K562 (cell line): ENCODE measurements around the gene ACAT2. TPM values are rescaled to one million over a fixed set of nuclear protein-coding genes. Genes with fewer than 3 reads are reported as not detected.

Experiments
- CREBBP ChIP-seq: IDR thresholded peaks from one replicate; pipeline ENCODE4 v1.6.1; 2012; ENCODE audit warnings: low read depth, mild to moderate bottlenecking, control low read depth, inconsistent platforms, low read length
- DDX20 ChIP-seq: fragments of 450-650 bp; IDR thresholded peaks from 2 replicates; pipeline ENCODE4 v1.6.1; 2016; ENCODE audit warnings: missing genetic modification characterization, low read depth, mild to moderate bottlenecking, missing compliant biosample characterization, moderate library complexity
- ESRRB ChIP-seq: fragments of 250-450 bp; sonication (Bioruptor Pico); IDR thresholded peaks from 2 replicates; pipeline ENCODE4 v1.5.0; 2020; ENCODE audit warnings: mild to moderate bottlenecking, moderate library complexity, borderline replicate concordance
- FOXK1 ChIP-seq: sonication (generic); formaldehyde crosslinking; IDR thresholded peaks from 2 replicates; pipeline ENCODE4 v1.8.0; 2022; ENCODE audit warnings: missing genetic modification reagents, mild to moderate bottlenecking, borderline replicate concordance
- GABPB2 ChIP-seq: fragments of 250-450 bp; sonication (Bioruptor Pico); conservative IDR thresholded peaks from 2 replicates; pipeline ENCODE4 v1.5.1; 2021; ENCODE audit warnings: mild to moderate bottlenecking
- HNRNPK ChIP-seq: fragments of 200-400 bp; formaldehyde crosslinking; IDR thresholded peaks from one replicate; pipeline ENCODE4 v1.6.1; 2018; ENCODE audit warnings: mild to moderate bottlenecking, low read depth, low read length; ENCODE audit not compliant: poor library complexity, severe bottlenecking
- MYC ChIP-seq, 2 experiments: fragments of 250-450 bp in 1 of 2; sonication (Bioruptor Pico) in 1 of 2; IDR thresholded peaks; 2 replicates each; pipeline versions ENCODE4 v1.5.1 to v1.6.1; 2012 to 2021; ENCODE audit warnings: low read depth in 2 of 2, borderline replicate concordance in 1 of 2, improper control_type of control experiment in 1 of 2, low read length in 1 of 2, mild to moderate bottlenecking in 1 of 2, moderate library complexity in 1 of 2
- RBM14 ChIP-seq: fragments of 200-400 bp; formaldehyde crosslinking; IDR thresholded peaks from 2 replicates; pipeline ENCODE4 v1.6.1; 2018; ENCODE audit warnings: low read depth, mild to moderate bottlenecking, low read length, moderate library complexity, borderline replicate concordance; ENCODE audit not compliant: insufficient read depth
- SIX5 ChIP-seq, 2 experiments: IDR thresholded peaks; 2 replicates each; pipeline ENCODE4 v1.6.1; 2011; ENCODE audit warnings: low read length in 2 of 2, borderline replicate concordance in 1 of 2, low read depth in 1 of 2, mild to moderate bottlenecking in 1 of 2, moderate library complexity in 1 of 2; ENCODE audit not compliant: insufficient read depth in 1 of 2
- SMARCE1 ChIP-seq: fragments of 450-650 bp; IDR thresholded peaks from 2 replicates; pipeline ENCODE4 v1.7.1; 2016; ENCODE audit warnings: mild to moderate bottlenecking
- XRCC5 ChIP-seq: fragments of 200-400 bp; formaldehyde crosslinking; IDR thresholded peaks from 2 replicates; pipeline ENCODE4 v1.6.1; 2017; ENCODE audit warnings: low read depth, mild to moderate bottlenecking, low read length
- ZKSCAN8 ChIP-seq: fragments of 200-800 bp; sonication (Bioruptor generic); IDR thresholded peaks from 2 replicates; pipeline ENCODE4 v1.6.1; 2016; ENCODE audit warnings: missing genetic modification characterization, missing compliant biosample characterization
- ZNF134 ChIP-seq: fragments of 250-450 bp; sonication (Bioruptor Pico); conservative IDR thresholded peaks from 2 replicates; pipeline ENCODE4 v1.4.0; 2020
- polyA plus RNA-seq, 8 experiments: library from polyadenylated mRNA; depleted of rRNA in 4 of 8; stranded (reverse) in 5 of 8; unstranded in 3 of 8; fragments of >200 nt; fragmentation: Nextera tagmentation in 2 of 8; fragmentation: Illumina TruSeq in 1 of 8; extraction: Ambion mirVana in 2 of 8; extraction: Trizol in 1 of 8; gene quantifications; 2 replicates each; pipeline versions ENCODE4 v1.2.1 to v1.2.3, GENCODE V29; 2011 to 2014; ENCODE audit warnings: inconsistent platforms in 1 of 8, missing spikeins in 1 of 8
- total RNA-seq, 7 experiments: library from RNA; depleted of rRNA in 6 of 7; stranded (reverse); fragments of >200 nt in 6 of 7; fragmentation: Illumina TruSeq in 2 of 7; extraction: Trizol in 2 of 7; gene quantifications; 2 replicates each; pipeline versions ENCODE4 v1.2.1 to v1.2.3, GENCODE V29; 2011 to 2021; ENCODE audit warnings: low replicate concordance in 1 of 7
- TF ChIP-seq, protein P1 (sequence below): sonication (generic); formaldehyde crosslinking; IDR thresholded peaks from 2 replicates; pipeline ENCODE4 v1.8.1; 2023; ENCODE audit warnings: mild to moderate bottlenecking, missing genetic modification reagents
- TF ChIP-seq, protein P2 (sequence below): sonication (generic); formaldehyde crosslinking; IDR thresholded peaks from 2 replicates; pipeline ENCODE4 v1.9.0; 2022; ENCODE audit warnings: mild to moderate bottlenecking, missing genetic modification reagents
- TF ChIP-seq, protein P3 (sequence below), 2 experiments: fragments of 450-650 bp; IDR thresholded peaks; 2 replicates each; pipeline ENCODE4 v1.6.1; 2016
- TF ChIP-seq, protein P4 (sequence below): fragments of 250-450 bp; sonication (Bioruptor Pico); IDR thresholded peaks from 2 replicates; pipeline ENCODE4 v1.8.0; 2022; ENCODE audit warnings: moderate library complexity, mild to moderate bottlenecking, inconsistent platforms
- TF ChIP-seq, protein P5 (sequence below): fragments of 450-650 bp; formaldehyde crosslinking; IDR thresholded peaks from 2 replicates; pipeline ENCODE4 v1.4.0; 2020; ENCODE audit warnings: mild to moderate bottlenecking
- TF ChIP-seq, protein P6 (sequence below): fragments of 450-650 bp; formaldehyde crosslinking; conservative IDR thresholded peaks from 2 replicates; pipeline ENCODE4 v1.4.0; 2022; ENCODE audit warnings: mild to moderate bottlenecking, missing genetic modification characterization

The ACAT2 gene
- total and polyA plus RNA-seq, 9 of the 15 experiments (the other 6 are each of a cell fraction or from before 2014, with no cell fraction given): 63.0 to 309 (median 144) TPM

DNA sequence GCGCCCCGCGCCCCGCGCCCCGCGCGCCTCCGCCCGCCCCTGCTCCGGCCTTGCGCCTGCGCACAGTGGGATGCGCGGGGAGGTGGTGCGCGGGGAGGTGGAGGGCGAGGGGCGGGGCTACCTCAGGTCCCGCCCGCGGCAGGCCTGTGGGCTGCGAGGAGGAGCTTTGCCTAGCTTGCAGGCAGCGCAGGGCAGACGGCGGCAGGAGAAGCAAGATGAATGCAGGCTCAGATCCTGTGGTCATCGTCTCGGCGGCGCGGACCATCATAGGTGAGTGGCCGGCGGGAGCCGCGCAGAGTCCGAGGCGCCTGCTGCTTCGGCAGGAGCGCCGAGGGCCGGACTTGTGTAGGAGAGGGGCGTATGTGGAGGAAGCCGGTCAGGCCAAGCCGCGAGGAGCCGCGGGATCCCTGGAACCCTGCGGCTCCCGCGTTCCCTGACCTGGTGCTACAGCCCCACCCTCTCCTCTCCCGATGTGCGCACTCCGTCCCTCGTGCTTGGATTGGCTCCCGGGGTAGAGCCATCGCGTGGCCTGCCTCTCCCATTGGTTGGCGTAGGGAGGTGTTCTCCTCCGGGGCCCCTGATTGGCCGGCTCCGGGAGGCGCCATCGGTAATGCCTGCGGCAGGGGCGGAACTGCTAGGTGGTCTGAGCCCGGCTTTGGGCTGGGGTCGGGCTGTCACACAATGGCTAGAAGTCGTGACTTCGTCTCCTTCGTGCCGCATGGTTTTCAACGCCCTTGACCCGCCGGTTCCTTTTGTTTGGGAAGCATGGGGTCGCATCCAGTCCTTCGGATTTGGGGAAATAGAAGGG is at the start of gene ACAT2 (continued):
- TF ChIP-seq, protein P1, sequence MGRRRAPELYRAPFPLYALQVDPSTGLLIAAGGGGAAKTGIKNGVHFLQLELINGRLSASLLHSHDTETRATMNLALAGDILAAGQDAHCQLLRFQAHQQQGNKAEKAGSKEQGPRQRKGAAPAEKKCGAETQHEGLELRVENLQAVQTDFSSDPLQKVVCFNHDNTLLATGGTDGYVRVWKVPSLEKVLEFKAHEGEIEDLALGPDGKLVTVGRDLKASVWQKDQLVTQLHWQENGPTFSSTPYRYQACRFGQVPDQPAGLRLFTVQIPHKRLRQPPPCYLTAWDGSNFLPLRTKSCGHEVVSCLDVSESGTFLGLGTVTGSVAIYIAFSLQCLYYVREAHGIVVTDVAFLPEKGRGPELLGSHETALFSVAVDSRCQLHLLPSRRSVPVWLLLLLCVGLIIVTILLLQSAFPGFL: no peak
- TF ChIP-seq CREBBP (no peak), SIX5 (IDR thresholded peaks at IDR 0.05; ENCODE audit: borderline replicate concordance in 1 of 2, insufficient read depth in 1 of 2, low read depth in 1 of 2, low read length in 2 of 2) (no peak; a peak in 1 of 4 replicates), GABPB2 (CRISPR knock-in tag) (no peak), ZKSCAN8 (CRISPR knock-in tag) (no peak), HNRNPK (no peak), SMARCE1 (no peak), XRCC5 (peak; percentile 85), FOXK1 (CRISPR knock-in tag) (no peak), MYC (IDR thresholded peaks at IDR 0.05; ENCODE audit: low read depth, low read length) (peak; percentile 86), MYC (CRISPR knock-in tag; IDR thresholded peaks at IDR 0.05; ENCODE audit: borderline replicate concordance, low read depth) (peak; percentile 86; the same call in 1 of the 2 replicates), DDX20 (tag) (no peak), RBM14 (no peak), ZNF134 (CRISPR knock-in tag) (no peak), ESRRB (CRISPR knock-in tag) (no peak)
- TF ChIP-seq, protein P2, sequence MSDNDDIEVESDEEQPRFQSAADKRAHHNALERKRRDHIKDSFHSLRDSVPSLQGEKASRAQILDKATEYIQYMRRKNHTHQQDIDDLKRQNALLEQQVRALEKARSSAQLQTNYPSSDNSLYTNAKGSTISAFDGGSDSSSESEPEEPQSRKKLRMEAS (CRISPR knock-in tag): peak; percentile 70
- TF ChIP-seq, protein P3, sequence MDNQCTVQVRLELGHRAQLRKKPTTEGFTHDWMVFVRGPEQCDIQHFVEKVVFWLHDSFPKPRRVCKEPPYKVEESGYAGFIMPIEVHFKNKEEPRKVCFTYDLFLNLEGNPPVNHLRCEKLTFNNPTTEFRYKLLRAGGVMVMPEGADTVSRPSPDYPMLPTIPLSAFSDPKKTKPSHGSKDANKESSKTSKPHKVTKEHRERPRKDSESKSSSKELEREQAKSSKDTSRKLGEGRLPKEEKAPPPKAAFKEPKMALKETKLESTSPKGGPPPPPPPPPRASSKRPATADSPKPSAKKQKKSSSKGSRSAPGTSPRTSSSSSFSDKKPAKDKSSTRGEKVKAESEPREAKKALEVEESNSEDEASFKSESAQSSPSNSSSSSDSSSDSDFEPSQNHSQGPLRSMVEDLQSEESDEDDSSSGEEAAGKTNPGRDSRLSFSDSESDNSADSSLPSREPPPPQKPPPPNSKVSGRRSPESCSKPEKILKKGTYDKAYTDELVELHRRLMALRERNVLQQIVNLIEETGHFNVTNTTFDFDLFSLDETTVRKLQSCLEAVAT (IDR thresholded peaks at IDR 0.05): peak; percentile 73 to 77; a peak in 3 of 4 replicates
- TF ChIP-seq, protein P4, sequence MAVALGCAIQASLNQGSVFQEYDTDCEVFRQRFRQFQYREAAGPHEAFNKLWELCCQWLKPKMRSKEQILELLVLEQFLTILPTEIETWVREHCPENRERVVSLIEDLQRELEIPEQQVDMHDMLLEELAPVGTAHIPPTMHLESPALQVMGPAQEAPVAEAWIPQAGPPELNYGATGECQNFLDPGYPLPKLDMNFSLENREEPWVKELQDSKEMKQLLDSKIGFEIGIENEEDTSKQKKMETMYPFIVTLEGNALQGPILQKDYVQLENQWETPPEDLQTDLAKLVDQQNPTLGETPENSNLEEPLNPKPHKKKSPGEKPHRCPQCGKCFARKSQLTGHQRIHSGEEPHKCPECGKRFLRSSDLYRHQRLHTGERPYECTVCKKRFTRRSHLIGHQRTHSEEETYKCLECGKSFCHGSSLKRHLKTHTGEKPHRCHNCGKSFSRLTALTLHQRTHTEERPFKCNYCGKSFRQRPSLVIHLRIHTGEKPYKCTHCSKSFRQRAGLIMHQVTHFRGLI (CRISPR knock-in tag): no peak
- TF ChIP-seq, protein P5, sequence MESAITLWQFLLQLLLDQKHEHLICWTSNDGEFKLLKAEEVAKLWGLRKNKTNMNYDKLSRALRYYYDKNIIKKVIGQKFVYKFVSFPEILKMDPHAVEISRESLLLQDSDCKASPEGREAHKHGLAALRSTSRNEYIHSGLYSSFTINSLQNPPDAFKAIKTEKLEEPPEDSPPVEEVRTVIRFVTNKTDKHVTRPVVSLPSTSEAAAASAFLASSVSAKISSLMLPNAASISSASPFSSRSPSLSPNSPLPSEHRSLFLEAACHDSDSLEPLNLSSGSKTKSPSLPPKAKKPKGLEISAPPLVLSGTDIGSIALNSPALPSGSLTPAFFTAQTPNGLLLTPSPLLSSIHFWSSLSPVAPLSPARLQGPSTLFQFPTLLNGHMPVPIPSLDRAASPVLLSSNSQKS: no peak
- TF ChIP-seq, protein P6, sequence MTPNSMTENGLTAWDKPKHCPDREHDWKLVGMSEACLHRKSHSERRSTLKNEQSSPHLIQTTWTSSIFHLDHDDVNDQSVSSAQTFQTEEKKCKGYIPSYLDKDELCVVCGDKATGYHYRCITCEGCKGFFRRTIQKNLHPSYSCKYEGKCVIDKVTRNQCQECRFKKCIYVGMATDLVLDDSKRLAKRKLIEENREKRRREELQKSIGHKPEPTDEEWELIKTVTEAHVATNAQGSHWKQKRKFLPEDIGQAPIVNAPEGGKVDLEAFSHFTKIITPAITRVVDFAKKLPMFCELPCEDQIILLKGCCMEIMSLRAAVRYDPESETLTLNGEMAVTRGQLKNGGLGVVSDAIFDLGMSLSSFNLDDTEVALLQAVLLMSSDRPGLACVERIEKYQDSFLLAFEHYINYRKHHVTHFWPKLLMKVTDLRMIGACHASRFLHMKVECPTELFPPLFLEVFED (CRISPR knock-in tag): no peak; the same call in 1 of the 2 replicates
